Measurements from ENCODE around the gene MRC1.

- TF ChIP-seq TAF1 (IDR thresholded peaks at IDR 0.05; ENCODE audit: low read depth, low read length) (no peak), POLR2AphosphoS5 (IDR thresholded peaks at IDR 0.05; ENCODE audit: low read depth, low read length) (no peak), POLR2A (IDR thresholded peaks at IDR 0.05; ENCODE audit: low read depth, low read length) (no peak), PAX5 (IDR thresholded peaks at IDR 0.05; ENCODE audit: insufficient read depth, low read length, severe bottlenecking) (no peak), SPI1 (IDR thresholded peaks at IDR 0.05; ENCODE audit: low read depth, low read length) (no peak), POU2F2 (IDR thresholded peaks at IDR 0.05; ENCODE audit: low read depth, low read length) (no peak)
Measured at GRCh38 chr10:17836942-17837341, 27.8 kb downstream of the MRC1 start.

Measured in GM12891 (cell line).